Karpas-422 (cell line): ENCODE data around the gene ATP9A. TPM values are rescaled to one million over a fixed set of nuclear protein-coding genes. Genes with fewer than 3 reads are reported as not detected.
"Not testable (repeated sequence)": the region's sequence is repeated elsewhere in the genome, so short reads cannot be mapped to it uniquely, and the experiment has no call there.

Source experiments
- DNase-seq: peaks from one replicate; pipeline ENCODE4 v3.0.0-alpha.2; 2015
- H2AFZ ChIP-seq: fragments of 200-600 bp; sonication (generic); 2 replicates; pipeline ENCODE4 v1.6.1; 2014; ENCODE audit warnings: antibody characterized with exemption, low read length, mixed read lengths
- H3K27ac ChIP-seq: fragments of 200-600 bp; sonication (generic); 2 replicates; pipeline ENCODE4 v1.5.1; 2014; ENCODE audit warnings: mild to moderate bottlenecking, low read length, moderate library complexity
- H3K27me3 ChIP-seq: fragments of 200-600 bp; sonication (generic); 2 replicates; pipeline ENCODE4 v1.6.1; 2014; ENCODE audit warnings: low read length, mixed read lengths
- H3K36me3 ChIP-seq: fragments of 200-600 bp; sonication (generic); 2 replicates; pipeline ENCODE4 v1.6.1; 2014; ENCODE audit warnings: low read length, mixed read lengths; ENCODE audit not compliant: insufficient read depth
- H3K4me1 ChIP-seq: fragments of 200-600 bp; sonication (generic); 2 replicates; pipeline ENCODE4 v1.6.1; 2014; ENCODE audit warnings: mild to moderate bottlenecking, low read length, mixed read lengths
- H3K4me2 ChIP-seq: fragments of 200-600 bp; sonication (generic); 2 replicates; pipeline ENCODE4 v1.6.1; 2014; ENCODE audit warnings: low read length, low read depth, mild to moderate bottlenecking; ENCODE audit not compliant: poor library complexity, severe bottlenecking
- H3K4me3 ChIP-seq: fragments of 200-600 bp; sonication (generic); 2 replicates; pipeline ENCODE4 v1.5.1; 2014; ENCODE audit warnings: mild to moderate bottlenecking, antibody characterized with exemption, low read length, mixed read lengths
- H3K79me2 ChIP-seq: fragments of 200-600 bp; sonication (generic); 2 replicates; pipeline ENCODE4 v1.6.1; 2014; ENCODE audit warnings: mild to moderate bottlenecking, low read length, mixed read lengths
- H3K9ac ChIP-seq: fragments of 200-600 bp; sonication (generic); 2 replicates; pipeline ENCODE4 v1.6.0; 2014; ENCODE audit warnings: low read length
- H3K9me2 ChIP-seq: fragments of 200-600 bp; sonication (generic), shearing (Covaris generic); replicated peaks from 2 replicates; pipeline ENCODE4 v1.6.0; 2014; ENCODE audit warnings: mild to moderate bottlenecking, low read length, moderate library complexity; ENCODE audit not compliant: insufficient read depth
- H3K9me3 ChIP-seq: fragments of 300-700, 200-600 bp; sonication (generic); 2 replicates; pipeline ENCODE4 v1.6.1; 2014; ENCODE audit warnings: low read length, mixed read lengths
- H4K20me1 ChIP-seq: fragments of 200-600 bp; sonication (generic); 2 replicates; pipeline ENCODE4 v1.6.1; 2014; ENCODE audit warnings: mild to moderate bottlenecking, antibody characterized with exemption, low read length, low read depth; ENCODE audit not compliant: insufficient read depth
- total RNA-seq: library from RNA; depleted of rRNA; stranded (reverse); fragments of >200 nt; shearing (Covaris generic); gene quantifications from 2 replicates; pipeline ENCODE4 v1.2.3, GENCODE V29; 2014; ENCODE audit warnings: low replicate concordance

ATP9A gene
- total RNA-seq, 1 experiment from 2014 or later: 0.19 TPM

DNA sequence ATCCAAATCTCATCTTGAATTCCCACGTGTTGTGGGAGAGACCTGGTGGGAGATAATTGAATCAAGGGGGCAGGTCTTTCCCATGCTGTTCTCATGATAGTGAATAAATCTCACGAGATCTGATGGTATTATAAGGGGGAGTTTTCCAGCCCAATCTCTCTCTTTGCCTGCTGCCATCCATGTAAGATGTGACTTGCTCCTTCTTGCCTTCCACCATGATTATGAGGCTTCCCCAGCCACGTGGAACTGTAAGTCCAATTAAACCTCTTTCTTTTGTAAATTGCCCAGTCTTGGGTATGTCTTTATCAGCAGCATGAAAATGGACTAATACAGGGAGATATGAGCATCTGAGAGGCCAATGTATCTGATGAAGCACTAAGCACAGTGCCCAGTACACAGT is 199.7 kb downstream of the ATP9A start:
- not testable (repeated sequence) for H3K4me2 ChIP-seq, H3K9ac ChIP-seq, H3K27ac ChIP-seq, H3K9me3 ChIP-seq, H3K79me2 ChIP-seq, H3K4me1 ChIP-seq, H3K36me3 ChIP-seq, H3K27me3 ChIP-seq, H3K9me2 ChIP-seq, H4K20me1 ChIP-seq, H2AFZ ChIP-seq, H3K4me3 ChIP-seq, DNase-seq

DNA sequence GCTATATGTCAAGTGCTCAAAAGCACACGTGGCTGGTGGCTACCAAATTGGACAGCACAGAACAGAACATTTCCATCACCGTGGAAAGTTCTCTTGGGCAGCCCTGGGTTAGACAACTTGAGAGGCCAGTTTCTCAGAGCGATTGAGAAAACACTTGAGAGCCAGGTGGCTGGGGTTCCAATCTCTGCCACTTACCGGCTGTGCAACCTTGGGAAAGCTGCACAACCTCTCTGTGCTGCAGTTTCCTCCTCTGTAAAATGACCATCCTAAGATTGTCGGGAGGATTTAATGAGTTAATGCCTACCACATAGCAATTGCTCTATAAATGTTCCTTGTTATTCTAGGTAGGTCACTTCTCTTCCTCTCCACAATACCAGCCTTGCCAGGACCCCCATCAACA is 200.6 kb downstream of the ATP9A start:
- H3K79me2 ChIP-seq: no peaks in the 10 kb centered on the region
- no peak overlapping the region for H3K4me3 ChIP-seq
- H3K9ac ChIP-seq: no peak overlapping the region
- no peaks in the 10 kb centered on the region for H3K9me2 ChIP-seq
- no peak overlapping the region for H2AFZ ChIP-seq
- no peaks in the 10 kb centered on the region for H4K20me1 ChIP-seq
- no peaks in the 10 kb centered on the region for H3K9me3 ChIP-seq
- no peak overlapping the region for H3K27ac ChIP-seq
- no peaks in the 10 kb centered on the region for H3K27me3 ChIP-seq
- DNase-seq: no peak
- H3K36me3 ChIP-seq: no peaks in the 10 kb centered on the region
- H3K4me1 ChIP-seq: peaks cover 10% of the 10 kb centered on the region
- no peak overlapping the region for H3K4me2 ChIP-seq

DNA sequence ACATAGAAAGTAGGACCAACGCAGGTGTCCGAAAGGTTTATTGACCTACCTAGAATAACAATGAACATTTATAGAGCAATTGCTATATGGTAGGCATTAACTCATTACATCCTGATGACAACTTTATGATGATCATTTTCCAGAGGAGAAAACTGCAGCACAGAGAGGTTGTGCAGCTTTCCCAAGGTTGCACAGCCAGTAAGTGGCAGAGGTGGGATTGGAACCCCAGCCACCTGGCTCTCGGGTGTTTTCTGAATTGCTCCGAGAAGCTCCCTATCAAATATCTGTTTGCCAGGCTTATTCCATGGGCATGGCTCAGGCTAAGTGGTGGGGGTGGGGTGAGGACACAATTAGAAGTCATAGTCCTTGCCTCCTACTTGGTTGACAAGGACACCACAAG is 201.6 kb downstream of the ATP9A start:
- H3K27me3 ChIP-seq: no peaks in the 10 kb centered on the region
- no peak overlapping the region for H3K9ac ChIP-seq
- DNase-seq: no peak
- H3K9me3 ChIP-seq: no peaks in the 10 kb centered on the region
- no peaks in the 10 kb centered on the region for H3K36me3 ChIP-seq
- H3K79me2 ChIP-seq: no peaks in the 10 kb centered on the region
- H4K20me1 ChIP-seq: no peaks in the 10 kb centered on the region
- no peak overlapping the region for H3K27ac ChIP-seq
- H3K9me2 ChIP-seq: no peaks in the 10 kb centered on the region
- peaks cover 10% of the 10 kb centered on the region for H3K4me1 ChIP-seq
- no peak overlapping the region for H3K4me3 ChIP-seq
- H3K4me2 ChIP-seq: no peak overlapping the region
- no peak overlapping the region for H2AFZ ChIP-seq

DNA sequence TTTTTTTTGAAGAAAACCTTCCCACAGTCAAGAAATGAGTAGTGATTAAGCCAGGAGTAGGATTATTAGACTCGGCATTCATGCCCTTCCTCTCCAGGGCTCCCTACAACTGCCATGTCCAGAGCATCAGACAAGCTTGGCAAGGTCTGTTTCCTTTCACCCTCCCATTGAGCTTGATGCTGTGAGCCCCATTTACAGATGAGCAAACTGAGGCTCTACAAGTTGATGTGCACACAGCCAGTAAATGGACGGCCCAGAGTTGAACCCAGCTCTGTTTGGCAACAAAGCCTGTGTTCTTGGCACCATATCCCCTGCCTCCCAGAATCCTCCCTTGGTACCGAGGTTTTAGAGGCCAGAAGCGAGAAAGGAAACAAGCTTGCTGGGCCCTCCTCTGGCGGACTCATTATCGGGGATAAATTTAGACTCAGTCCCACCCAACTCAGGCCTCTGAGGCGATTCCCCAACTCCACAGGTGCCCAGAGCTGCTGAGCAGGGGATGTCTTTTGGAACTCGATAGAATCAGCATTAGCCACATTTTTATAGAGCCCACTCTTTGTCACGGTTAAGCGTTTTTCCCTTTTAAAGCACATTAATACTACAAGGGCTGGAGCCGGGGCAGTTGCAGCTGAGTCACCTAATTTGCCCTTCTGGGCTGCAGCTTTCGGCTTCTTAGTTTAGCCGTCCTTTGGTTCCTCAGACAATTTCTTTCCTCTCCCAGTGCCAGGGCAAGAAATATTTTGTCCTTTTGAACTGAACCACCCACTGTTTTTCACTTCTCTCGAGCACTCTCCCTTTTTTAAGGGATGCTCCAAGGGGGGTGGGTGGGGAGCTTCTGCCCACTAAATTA is 202.7 kb downstream of the ATP9A start:
- DNase-seq: peak; percentile 52
- Histone ChIP-seq H2AFZ (no peak overlapping the region), H3K4me1 (peaks cover 10% of the 10 kb centered on the region), H3K9me2 (no peaks in the 10 kb centered on the region), H3K36me3 (no peaks in the 10 kb centered on the region), H3K9me3 (no peaks in the 10 kb centered on the region), H3K79me2 (no peaks in the 10 kb centered on the region), H3K4me3 (no peak overlapping the region), H3K4me2 (peak overlapping the region; percentile 32), H3K27me3 (no peaks in the 10 kb centered on the region), H3K9ac (no peak overlapping the region), H3K27ac (no peak overlapping the region), H4K20me1 (no peaks in the 10 kb centered on the region)

DNA sequence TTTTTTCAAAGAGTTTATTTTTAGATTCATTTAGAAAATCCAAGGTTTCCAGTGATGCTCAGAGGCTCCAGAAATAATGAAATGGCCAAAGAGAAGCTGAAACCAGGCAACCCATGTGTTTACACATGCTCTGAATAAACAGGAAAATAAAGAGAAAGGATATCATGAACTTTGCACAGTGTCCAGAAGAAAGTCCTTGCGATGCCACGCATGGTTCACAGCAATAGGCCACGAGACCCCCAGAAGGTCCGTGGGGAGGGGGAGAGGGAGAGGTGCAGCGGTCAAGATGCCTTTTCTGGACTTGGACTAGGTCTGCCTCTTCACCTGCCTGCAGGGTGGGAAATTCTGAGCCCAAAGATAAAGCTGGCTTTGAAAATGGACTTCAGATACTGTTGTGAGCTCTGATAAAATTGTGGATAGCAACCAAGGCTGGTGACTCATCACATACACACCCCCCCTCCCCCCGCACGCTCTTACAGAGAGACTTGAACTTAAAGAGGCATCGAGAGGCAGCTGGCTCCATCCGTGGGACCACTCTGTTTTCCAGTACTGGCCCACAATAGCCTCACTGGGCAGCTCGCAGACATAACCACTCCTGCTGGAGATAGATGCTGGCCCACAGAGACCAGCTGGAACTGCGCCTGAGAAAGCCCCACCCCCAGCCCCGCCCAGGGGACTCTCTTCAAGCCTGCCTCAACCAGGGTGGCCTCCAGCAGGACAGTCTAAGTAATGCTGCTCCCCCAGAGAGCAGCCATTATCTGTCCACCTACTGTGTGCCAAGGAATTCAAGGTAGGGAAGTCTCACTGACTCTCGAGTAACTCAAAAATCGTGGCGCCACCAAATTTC is 204.5 kb downstream of the ATP9A start:
- Histone ChIP-seq H2AFZ (no peak overlapping the region), H3K4me1 (peaks cover 10% of the 10 kb centered on the region)
- no peak for DNase-seq

DNA sequence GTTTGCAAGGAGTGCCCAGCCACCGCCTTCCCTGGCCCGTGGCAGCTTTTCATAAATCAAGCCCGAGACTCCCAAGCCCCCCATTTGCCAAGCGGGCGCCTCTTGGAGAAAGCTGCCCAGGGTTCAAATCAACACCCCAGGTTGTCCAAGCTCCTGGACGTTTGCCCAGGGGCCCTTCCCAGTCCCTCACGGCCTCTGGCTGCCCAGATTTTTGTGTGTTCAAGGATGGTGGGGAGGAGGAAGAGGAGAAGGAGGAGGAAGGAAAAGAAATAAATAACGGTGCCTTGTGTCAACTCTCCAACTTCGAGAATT is 205.1 kb downstream of the ATP9A start:
- H3K4me3 ChIP-seq: no peak overlapping the region
- H3K27me3 ChIP-seq: peaks cover 2% of the 10 kb centered on the region; the same call in 1 of the 2 replicates
- no peak overlapping the region for H2AFZ ChIP-seq
- no peak for DNase-seq
- no peak overlapping the region for H3K4me2 ChIP-seq
- no peak overlapping the region for H3K9ac ChIP-seq
- no peaks in the 10 kb centered on the region for H4K20me1 ChIP-seq
- no peak overlapping the region for H3K27ac ChIP-seq
- peaks cover 10% of the 10 kb centered on the region for H3K4me1 ChIP-seq
- H3K9me2 ChIP-seq: no peaks in the 10 kb centered on the region
- H3K36me3 ChIP-seq: no peaks in the 10 kb centered on the region
- H3K79me2 ChIP-seq: no peaks in the 10 kb centered on the region
- H3K9me3 ChIP-seq: no peaks in the 10 kb centered on the region

More for the DNA sequence above, 204.5 kb downstream of the ATP9A start:
- no peaks in the 10 kb centered on the region for H3K9me3 ChIP-seq
- no peaks in the 10 kb centered on the region for H3K36me3 ChIP-seq
- no peak overlapping the region for H3K4me3 ChIP-seq
- no peaks in the 10 kb centered on the region for H4K20me1 ChIP-seq
- no peak overlapping the region for H3K27ac ChIP-seq
- H3K4me2 ChIP-seq: no peak overlapping the region
- H3K27me3 ChIP-seq: peaks cover 1% of the 10 kb centered on the region; the same call in 1 of the 2 replicates
- no peaks in the 10 kb centered on the region for H3K9me2 ChIP-seq
- no peaks in the 10 kb centered on the region for H3K79me2 ChIP-seq
- H3K9ac ChIP-seq: no peak overlapping the region

- Histone ChIP-seq H4K20me1 (no peaks in the 10 kb centered on the region), H3K79me2 (no peaks in the 10 kb centered on the region), H3K9me3 (no peaks in the 10 kb centered on the region), H2AFZ (no peak overlapping the region), H3K36me3 (no peaks in the 10 kb centered on the region), H3K4me2 (no peak overlapping the region), H3K9me2 (no peaks in the 10 kb centered on the region), H3K9ac (no peak overlapping the region), H3K4me3 (no peak overlapping the region), H3K27ac (no peak overlapping the region), H3K4me1 (peaks cover 10% of the 10 kb centered on the region), H3K27me3 (peaks cover 2% of the 10 kb centered on the region; the same call in 1 of the 2 replicates)
- DNase-seq: no peak
These were observed 205.6 kb downstream of the ATP9A start for GRCh38 chr20:51562332-51563173.

DNA sequence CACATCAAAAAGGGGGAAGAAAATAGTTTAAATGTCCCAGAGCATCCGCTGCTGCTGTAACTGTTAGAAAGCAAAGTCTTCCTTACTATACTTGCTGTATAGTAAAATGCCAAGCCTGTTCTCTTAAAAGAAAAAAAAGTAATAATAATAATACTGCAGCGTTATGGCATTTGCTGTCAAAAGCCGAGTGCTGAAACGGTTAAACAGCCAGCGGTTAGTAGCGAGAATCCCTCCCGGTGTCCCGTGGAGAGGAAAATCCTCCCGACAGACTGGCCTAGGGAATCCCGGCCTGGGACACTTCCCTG is 206.2 kb downstream of the ATP9A start:
- H3K4me2 ChIP-seq: no peak overlapping the region

More for the DNA sequence above, 206.2 kb downstream of the ATP9A start:
- Histone ChIP-seq H3K36me3 (no peaks in the 10 kb centered on the region), H3K79me2 (no peaks in the 10 kb centered on the region), H3K4me3 (no peak overlapping the region), H2AFZ (no peak overlapping the region), H3K27ac (no peak overlapping the region), H3K27me3 (peaks cover 2% of the 10 kb centered on the region; the same call in 1 of the 2 replicates), H3K9ac (no peak overlapping the region), H3K9me2 (no peaks in the 10 kb centered on the region), H3K9me3 (no peaks in the 10 kb centered on the region), H4K20me1 (no peaks in the 10 kb centered on the region), H3K4me1 (peaks cover 10% of the 10 kb centered on the region)
- DNase-seq: no peak
